GM18498 (cell line): ENCODE measurements around the gene WDR75.
A peak's percentile ranks its signal among the peaks of the same experiment; 100 is the strongest.

Experiments
- ATAC-seq: cut with Tn5 transposase; IDR thresholded peaks from one replicate; pipeline ENCODE4 v1.9.1; 2021; ENCODE audit warnings: mild to moderate bottlenecking, moderate library complexity; ENCODE audit not compliant: unreplicated experiment

WDR75 gene

DNA sequence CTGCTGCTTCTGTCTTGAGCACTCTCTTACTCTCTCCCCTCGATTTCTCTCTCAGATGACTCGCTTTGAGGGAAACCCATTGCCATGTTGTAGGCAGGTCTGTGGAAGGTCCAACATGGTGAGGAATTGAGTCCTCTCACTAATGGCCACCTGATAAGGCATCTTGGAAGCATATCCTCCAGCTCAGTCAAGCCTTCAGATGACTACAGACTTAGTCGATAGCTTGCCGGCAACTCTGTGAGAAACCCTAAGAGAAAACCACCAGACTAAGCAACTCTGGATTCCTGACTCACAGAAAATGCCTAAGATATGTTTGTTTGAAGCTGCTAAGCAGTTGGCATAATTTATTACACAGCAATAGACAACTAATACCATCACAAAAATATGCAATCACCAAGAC is 51.2 kb downstream of the WDR75 start:
- no peak for ATAC-seq

DNA sequence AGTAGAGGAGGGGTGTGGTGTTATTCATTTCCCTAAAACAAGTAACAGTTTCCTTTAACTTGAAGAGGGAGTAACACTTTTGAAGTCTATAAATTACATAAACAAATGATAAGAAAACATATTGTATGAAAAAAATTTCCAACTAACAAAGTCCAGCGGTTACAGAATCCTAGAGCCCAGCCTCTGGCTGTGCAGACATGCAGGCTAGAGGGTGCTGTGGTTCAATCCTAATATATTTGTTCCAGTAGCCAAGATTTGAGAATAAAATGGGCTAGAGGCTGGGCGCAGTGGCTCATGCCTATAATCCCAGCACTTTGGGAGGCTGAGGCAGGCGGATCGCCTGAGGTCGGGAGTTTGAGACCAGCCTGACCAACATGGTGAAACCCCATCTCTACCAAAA is 56.9 kb downstream of the WDR75 start:
- no peak for ATAC-seq

DNA sequence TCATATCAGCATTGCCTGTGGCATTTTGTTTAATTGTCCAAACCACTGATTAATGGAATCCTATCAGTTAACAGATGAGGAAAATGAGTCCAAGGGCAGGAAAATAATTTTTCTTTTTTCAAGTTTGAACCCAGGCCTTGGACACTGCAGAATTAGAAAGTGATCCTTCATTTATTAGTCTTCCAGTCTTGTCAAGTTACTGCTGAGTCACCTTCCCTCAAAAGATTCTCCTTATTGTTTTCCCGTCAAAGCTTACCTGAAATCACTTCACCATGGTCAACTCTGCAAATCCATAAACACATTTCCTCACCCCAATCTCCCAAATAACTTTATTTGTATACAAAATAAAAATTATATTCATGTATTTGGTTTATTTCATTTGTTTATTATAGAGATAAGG is 57.9 kb downstream of the WDR75 start:
- no peak for ATAC-seq

DNA sequence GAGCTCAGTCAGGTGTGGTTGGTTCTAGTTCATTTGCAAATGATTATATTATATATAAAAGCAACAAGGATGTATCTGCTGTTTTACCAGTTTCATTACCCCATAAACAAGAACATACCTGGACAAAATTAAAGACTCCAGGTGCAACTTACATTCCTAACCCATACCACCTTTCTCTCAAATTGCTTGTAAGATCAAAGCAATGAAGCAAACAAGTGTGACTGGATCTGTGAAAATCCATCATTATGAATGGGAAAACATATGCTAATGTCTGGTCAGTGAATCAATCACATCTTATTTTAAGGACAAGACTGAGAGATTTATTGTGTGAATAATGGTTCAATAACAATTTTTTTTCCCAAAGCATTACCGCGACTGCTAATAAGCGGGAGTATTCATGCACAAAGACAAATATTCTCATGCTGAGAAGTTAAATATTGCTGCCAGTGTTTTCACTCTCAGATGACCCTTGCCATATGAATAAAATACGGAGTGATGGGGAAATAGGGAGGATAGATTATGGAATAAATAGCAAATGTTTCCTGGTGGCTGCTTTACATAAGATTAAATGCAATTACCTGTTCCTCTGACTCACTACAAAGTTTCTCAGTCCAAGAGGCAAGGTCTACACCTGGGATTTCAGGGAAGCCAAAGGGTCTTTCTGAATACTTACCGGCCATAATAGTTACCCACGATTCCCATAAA is 59.3 kb downstream of the WDR75 start:
- no peak for ATAC-seq

DNA sequence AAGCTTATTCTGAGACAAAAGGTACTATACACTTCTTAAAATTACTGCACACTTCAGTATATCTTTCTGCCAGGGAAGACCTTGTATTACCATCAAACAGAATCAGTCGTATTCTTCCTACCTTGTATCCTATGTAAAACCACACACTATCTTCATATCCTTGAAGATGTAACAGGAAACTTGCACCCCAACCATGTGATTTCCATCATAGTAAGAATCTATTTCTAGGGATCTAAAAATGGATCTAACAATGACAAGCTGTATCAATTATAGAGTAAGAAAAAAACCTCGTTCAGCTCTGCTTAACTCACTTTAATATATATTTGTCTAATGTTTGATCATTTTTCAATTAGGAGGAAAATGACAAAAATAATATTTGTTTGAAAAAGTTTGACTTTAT is 60.2 kb downstream of the WDR75 start:
- ATAC-seq = no peak

DNA sequence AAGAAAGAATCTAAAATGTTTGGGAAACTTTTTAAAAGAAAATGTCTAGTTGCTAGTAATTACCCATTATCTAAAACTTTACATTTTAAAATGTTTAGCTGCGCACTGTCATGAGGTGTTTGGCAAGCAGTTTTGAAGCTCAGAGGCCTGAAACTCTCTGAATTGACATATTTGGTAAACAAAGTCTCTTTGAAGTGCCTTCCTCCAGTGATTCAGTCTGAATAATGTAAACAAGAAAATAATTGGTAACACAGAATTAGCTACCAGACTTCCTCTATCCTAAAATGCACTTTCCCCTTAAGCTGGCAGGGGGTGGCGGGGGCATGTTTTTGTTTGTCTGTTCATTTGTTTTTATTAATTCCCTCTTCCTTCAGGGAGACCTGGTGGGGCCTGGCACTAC is 61.4 kb downstream of the WDR75 start:
- no peak for ATAC-seq

DNA sequence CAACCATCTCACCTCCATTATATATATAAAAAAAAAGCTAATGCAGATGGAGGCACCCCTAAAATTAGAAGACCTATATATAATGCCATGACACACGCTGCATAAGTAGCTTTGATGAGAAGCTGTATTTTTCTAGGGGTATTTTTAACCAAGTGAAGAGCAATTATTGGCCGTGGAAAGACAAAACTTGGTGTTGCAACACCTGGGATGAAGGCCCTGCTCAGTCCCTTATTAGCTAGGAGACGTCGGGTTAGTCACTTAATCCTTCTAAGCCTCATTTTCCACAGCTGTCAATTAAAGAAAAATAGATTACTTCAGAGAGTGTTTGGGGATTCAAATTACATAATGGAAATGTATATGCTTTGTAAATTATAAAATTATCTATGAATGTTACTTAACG is 63.0 kb downstream of the WDR75 start:
- no peak for ATAC-seq

DNA sequence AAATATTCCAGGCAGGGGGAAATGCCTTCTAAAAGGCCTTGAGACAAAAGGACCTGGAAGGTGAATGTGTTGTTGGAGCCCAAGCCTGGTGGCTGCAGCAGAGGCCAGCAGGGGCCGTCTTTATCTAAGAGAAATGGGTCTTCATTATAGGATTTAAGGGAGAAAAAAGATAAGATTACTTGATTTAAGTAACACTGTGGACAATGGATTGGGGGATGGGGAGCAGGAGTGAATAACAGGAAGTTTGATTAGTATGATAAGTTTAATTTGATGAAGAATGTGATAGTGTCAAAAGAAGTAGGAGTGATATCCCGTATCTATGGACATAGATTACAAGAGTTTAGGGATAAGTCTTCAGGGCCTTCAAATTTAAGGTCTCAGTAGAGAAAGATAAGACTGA is 64.2 kb downstream of the WDR75 start:
- no peak for ATAC-seq

DNA sequence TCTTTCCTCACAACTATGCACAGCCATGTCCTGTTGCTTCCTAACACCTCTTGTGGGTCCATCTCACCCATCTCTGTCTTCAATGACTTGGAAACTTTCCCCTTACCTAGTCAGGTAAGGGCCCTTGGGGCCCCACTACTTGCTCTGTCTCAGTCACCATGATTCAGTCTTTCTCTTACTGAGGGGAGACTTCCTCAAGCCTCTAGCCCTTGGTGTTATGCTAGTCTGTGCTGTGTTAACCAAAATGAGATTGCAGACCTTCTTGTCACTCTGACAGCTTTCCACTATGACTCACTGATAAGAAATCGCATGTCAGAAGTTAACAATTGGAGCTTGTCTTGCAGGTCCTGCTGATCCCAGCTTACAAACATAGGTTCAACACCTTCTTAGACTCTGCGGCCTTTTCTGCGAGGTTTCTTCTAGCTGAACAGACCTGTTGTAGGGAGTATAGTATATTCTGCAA is 65.3 kb downstream of the WDR75 start:
- ATAC-seq = no peak

DNA sequence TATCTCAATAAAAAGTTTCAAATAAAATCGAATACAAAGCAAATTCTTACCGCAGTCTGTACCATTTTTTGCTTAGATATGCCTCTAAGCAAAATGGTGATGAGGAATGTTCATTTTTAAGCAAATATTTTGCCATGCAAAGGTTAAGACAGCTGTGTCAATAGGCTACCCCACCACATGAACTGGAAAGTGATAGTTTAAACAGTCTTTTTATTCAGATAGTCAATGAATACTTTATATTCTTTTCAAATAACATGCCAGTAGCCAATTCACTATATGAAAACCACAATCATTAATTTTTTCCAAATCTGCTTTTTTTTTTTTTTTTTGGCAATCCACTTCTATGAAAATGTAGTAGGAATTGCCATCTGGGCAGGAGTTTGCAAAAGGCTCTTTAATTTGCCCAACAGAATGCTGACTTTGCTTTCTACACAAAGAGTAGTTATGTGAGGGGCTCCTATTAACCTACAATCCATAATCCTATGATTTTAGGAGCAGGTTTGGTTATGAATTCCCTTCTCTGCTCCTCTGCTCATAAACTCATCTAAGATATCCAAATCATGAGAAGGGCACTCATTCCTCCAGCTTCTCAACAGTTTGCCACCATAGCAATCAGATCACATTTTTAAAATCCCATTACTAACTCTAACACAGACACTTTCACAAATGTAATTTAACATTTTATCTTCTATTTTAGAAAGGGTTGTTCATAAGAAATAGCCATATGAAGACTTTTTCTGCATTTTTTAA is 70.1 kb downstream of the WDR75 start:
- ATAC-seq = no peak

DNA sequence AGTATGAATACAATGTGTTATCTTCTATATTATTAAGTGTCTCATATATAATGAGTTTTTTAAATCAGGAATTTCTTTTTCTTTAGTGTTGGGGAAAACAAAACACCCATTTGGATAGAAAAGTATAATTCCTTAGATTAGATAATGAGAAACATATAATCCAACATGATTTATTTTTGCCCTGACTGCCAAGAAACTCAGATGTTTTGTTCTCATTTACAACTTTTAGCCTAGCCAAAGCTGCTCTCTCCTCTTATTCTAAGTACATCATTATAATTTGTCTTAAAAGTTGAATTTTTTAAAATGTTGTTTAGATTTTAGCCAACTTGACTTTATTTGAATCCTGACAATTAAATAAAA is 70.7 kb downstream of the WDR75 start:
- no peak for ATAC-seq

DNA sequence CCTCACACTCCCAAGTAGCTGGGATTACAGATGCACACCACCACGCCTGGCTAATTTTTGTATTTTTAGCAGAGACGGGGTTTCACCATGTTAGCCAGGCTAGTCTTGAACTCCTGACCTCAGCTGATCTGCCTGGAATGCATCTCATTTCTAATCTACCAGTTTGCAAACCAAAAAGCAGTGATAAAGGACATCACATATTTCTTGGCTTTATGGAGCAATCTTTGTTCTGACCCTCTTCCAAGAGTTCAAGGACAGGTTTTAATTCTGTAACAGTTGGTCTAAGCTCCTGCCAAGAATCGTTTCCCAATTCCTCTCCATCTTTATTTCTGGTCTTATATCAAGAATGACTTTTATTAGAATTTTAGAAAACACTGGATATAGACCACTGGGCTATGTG is 71.6 kb downstream of the WDR75 start:
- ATAC-seq = no peak

DNA sequence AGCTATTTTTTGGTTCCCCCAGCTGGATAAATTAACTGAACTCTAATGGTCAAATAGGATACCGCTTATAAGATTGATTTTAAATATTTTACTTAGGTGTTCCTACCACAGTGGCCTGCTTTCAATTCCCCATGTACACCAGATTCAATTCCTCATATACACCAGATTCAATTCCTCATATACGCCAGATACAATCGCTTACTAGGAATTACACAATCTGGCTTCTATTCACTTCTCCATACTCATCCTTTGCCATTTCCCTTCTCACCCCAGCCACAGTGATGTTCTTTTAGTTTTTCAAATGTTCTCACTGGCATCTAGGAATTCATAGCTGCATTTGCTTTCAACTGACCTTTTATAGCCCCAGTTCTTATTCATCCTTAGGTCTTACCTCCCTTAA is 72.8 kb downstream of the WDR75 start:
- ATAC-seq = no peak

DNA sequence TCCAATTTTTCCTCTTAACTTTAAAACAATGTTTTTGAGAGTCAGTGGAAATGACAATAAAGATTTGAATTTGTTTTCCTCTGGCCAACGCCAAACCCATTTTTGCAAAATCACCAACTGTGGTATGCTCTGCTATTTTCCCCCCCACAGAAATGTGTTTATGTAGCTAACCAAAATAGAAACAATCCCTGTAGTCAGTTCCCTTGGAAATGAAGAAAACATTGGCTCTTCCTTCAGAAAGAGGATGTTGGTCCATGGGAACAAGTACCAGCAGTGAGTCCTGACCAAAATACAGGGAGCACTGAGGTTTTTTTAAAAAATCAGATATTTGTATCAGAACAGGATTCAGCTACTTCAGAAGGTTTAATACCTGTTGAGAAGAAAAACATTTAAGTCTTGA is 74.0 kb downstream of the WDR75 start:
- no peak for ATAC-seq

DNA sequence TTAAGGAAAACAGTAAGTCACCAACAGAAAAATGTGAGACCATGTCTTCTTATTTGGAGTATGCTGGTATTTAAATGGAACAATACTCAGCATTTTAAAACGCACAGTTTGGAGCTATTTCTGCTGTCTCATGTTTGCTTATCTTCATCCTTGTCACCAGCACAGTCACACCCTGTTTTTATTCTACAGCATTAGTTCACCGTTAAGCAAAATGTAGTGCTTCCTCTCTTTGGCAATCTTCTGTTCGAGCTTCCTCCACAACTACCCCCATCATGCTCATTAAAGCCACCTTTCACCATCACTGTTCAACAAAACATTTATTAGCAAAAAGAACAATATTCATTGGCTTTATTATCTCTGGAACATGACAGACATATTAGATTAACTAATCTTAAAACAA is 75.3 kb downstream of the WDR75 start:
- no peak for ATAC-seq

DNA sequence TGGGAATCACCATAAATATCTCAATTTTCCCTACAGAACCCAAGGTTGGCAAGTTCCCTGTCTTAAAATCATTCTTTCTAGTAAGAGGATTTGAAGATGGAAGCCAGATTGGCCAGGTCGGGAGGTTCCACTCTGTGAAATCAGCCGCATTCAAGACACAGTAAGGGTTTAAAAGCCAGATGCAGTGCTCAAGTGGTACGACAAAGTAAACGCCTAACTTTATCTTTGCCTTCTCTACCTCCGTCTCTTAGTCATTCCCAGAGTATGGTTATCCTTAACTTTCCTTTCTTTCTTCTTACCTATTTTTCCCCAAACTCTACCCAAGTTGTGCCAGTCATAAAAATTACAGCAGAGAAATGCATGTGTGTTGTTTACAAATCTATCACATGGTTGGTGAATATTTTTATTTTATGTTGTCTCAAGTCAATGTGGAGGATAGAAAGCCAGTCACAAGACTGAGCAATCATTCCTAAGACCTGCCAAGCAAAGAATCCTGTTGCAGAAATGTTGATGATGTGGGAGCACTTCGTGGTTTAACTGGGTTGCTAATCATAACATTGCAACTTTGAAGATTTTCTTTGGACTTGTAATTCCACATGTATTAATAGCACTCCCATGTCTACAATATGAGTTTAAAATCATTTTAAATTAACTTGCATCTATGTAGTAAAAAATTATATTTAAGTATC is 76.7 kb downstream of the WDR75 start:
- no peak for ATAC-seq

DNA sequence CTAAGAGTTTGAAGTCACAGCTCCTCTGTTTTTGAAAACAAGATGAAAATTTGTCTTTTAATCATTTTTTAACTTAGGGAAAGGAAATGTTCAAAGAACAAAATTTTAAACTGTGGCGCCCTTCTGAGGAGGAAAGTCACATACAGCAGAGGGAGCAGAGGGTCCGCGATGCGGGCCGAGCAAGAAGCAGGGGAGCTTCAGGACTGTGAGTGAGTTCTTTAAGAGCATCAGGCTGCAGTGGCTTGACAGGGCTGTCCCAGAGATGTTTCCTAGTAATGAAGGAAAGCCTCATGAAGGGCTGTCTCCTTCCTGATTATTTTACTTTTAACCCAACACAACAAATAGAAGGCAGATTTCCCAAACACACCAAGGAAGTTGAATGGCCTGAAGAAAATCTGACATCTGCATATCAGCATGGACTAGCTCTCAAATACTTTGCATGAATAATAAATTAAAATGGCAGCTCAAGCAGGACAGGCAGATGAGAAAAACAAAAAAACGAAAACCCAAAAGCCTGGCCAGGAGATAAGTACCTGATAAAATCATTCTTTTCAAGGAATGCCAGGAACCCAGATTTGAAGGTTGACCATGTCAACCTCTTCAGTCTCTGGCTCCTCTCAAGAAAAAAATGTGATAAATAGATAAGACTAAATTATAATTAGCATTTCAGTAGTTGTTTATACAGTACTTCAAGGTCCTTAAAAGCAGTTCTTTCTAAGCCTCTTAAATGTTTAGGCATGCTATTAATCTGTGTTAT is 78.5 kb downstream of the WDR75 start:
- ATAC-seq = no peak

DNA sequence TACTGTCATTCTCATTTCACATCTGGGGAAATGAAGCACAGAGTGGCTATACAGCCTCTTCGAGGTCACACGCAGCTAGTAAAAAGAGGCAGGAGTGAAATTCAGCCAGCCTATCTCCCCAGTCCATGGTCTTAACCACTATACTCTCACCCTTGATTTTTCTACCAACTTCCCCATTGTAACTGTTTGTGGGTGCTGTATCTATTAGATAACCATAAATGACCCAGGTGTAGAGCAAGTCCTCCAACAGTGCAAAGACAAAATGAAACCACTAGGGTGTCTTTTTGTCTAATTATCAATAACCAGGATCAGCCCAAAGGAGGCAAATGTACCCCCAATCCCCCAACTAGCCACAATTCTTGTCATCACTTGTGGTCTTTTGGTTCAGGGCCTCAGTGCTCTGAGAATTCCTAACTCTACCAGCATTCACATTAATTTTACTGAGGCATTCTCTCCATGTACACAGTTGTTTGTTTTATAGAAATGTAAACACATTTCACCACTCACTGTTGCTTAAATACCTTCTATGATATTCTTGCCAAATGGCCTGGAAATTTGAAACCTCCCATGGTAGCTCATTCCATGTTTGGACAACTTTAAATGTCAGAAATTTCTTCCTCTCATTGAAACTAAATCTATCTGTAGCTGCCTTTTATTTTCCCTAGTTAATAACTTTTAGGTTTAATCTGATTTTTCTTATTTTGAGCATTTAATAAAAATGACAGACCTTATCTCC is 80.6 kb downstream of the WDR75 start:
- peak; percentile 58 for ATAC-seq

DNA sequence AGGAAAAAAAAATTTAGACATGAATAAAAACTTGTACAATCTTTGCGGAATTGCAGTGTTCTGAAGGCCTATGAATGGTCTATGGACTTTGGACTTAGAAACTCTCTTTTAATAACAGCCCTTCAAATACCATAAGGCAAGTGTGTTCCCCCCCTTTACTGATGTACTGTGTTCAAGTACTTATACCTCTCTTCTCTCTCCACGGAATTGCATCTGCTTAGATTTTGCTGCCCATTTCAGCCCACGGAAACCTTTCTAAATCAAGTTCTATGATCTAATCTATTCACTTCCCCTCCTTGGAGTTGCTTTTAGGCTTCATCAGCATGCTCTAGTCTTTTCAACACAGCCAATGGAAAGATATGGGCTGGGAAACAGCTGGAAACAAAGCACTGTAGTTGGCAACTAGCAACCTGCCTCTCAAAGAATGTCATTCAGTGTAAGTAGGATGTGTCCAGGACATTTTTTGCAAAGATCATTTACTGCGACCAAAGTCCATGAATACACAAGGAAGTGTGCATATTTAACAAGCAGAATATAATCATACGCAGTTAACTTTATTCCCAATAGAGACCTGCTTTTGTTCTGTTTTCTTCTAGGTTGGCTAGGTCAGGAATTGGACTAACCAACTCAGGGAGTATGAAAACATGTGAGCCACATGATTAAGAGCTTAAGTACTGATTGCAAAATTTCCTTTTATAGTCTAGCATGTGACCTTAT is 81.3 kb downstream of the WDR75 start:
- ATAC-seq = no peak

DNA sequence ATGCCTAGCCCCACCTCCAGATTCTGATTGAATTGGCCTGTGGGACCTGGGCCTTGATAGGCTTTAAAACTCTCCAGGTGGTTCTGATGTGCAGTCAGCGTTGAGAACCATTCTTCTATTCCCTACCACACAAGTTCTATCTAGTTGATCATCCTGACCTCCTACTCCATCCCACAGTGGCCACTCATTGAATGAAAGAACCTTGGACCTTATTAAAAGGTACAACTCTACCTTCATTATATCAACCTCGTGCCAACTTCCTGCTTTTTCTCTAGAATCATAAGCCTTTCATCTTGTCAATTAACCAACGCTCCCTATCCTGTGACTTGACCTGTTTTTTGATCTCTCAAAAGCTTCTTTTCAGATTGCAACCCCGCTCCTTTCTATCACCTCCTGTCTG is 83.5 kb downstream of the WDR75 start:
- ATAC-seq = no peak
